BJ (cell line): ENCODE measurements around the gene SSX7. TPM values are rescaled to one million over a fixed set of nuclear protein-coding genes. Genes with fewer than 3 reads are reported as not detected.

ENCODE experiments used
- CTCF ChIA-PET: fragments of 350-600 bp; formaldehyde crosslinking; extraction: SDS; loops from one replicate; lab custom pipeline; 2021; ENCODE audit warnings: antibody characterized with exemption, inconsistent platforms; lab: Yijun Ruan, JAX
- POLR2A ChIA-PET: fragments of 300-600 bp; sonication (Branson Sonifier 250); formaldehyde crosslinking; extraction: SDS; loops from one replicate; lab custom pipeline; 2021; ENCODE audit warnings: antibody characterized with exemption; lab: Charles Lee
- DNase-seq: peaks from one replicate; pipeline ENCODE4 v3.0.0-alpha.2; 2011; ENCODE audit warnings: low read depth
- H3K27me3 ChIP-seq: 2 replicates; pipeline ENCODE4 v1.6.0; 2011; ENCODE audit warnings: low read length; ENCODE audit not compliant: control insufficient read depth, insufficient read depth
- H3K36me3 ChIP-seq: 2 replicates; pipeline ENCODE4 v1.5.1; 2011; ENCODE audit warnings: low read length; ENCODE audit not compliant: control insufficient read depth, insufficient read depth
- H3K4me3 ChIP-seq: 2 replicates; pipeline ENCODE4 v1.5.1; 2011; ENCODE audit warnings: low read depth, mild to moderate bottlenecking, control low read depth, low read length
- CTCF ChIP-seq: IDR thresholded peaks from 2 replicates; pipeline ENCODE4 v1.5.1; 2011; ENCODE audit warnings: low read depth, mild to moderate bottlenecking, control low read depth, inconsistent platforms, low read length, moderate library complexity; ENCODE audit not compliant: insufficient read depth
- polyA plus RNA-seq: library from polyadenylated mRNA; depleted of rRNA; stranded (reverse); fragments of >200 nt; gene quantifications from 2 replicates; pipeline ENCODE4 v1.2.3, GENCODE V29; 2011; rRNA removed
- small RNA-seq: library from RNA; depleted of rRNA; stranded (forward); fragments of <200 nt; gene quantifications from one replicate; pipeline ENCODE3, GENCODE V24; 2012; ENCODE audit warnings: low replicate concordance, low read depth; ENCODE audit not compliant: insufficient read length

The SSX7 gene
- polyA plus RNA-seq, 1 experiment, result not detected

- Histone ChIP-seq H3K4me3 (no peak overlapping the region), H3K27me3 (no peaks in the 10 kb centered on the region), H3K36me3 (no peaks in the 10 kb centered on the region)
- POLR2A ChIA-PET, result no interaction called here
- TF ChIP-seq CTCF, result no peak
- no peak for DNase-seq
- CTCF ChIA-PET, result no interaction called here
Measured at GRCh38 chrX:52598886-52599285, 55.8 kb downstream of the SSX7 start.

GRCh38 chrX:52594658-52595057 is 60.0 kb downstream of the SSX7 start:
- Histone ChIP-seq H3K4me3 (no peak overlapping the region), H3K36me3 (no peaks in the 10 kb centered on the region), H3K27me3 (no peaks in the 10 kb centered on the region; the same call in 1 of the 2 replicates)
- DNase-seq, result no peak
- no peak for TF ChIP-seq CTCF
- ChIA-PET CTCF (no interaction called here), POLR2A (no interaction called here)

Small RNAs within 50 kb of the gene (small RNA-seq; reads per million reads assigned to genes)
- gene AL450023.3 (not detected), gene RNA5SP504 (not detected)

Other genes starting within 250 kb of the SSX7 start
- gene XAGE1A, start 159.1 kb downstream of the SSX7 start, polyA plus RNA-seq, result not detected in 2 replicates
- gene XAGE1B, start 137.8 kb downstream of the SSX7 start, polyA plus RNA-seq, result not detected in 2 replicates
- not detected in 2 replicates for gene SSX2, start 52.3 kb upstream of the SSX7 start, polyA plus RNA-seq
- not detected in 2 replicates for gene SSX2B, start 96.4 kb upstream of the SSX7 start, polyA plus RNA-seq
- not detected in 2 replicates for gene SPANXN5, start 142.5 kb upstream of the SSX7 start, polyA plus RNA-seq
- gene XAGE5, start 156.4 kb upstream of the SSX7 start, polyA plus RNA-seq, result not detected in 2 replicates
- gene XAGE3, start 213.2 kb upstream of the SSX7 start, polyA plus RNA-seq, result not detected in 2 replicates
- 28.8 and 49.5 TPM in 2 replicates for gene FAM156B, start 242.4 kb upstream of the SSX7 start, polyA plus RNA-seq